GM21619 (cell line): Measurements from ENCODE around the gene ZNF490.
A peak's percentile ranks its signal among the peaks of the same experiment; 100 is the strongest.
"Not testable (repeated sequence)": the region's sequence is repeated elsewhere in the genome, so short reads cannot be mapped to it uniquely, and the experiment has no call there.

Experiments
- ATAC-seq: cut with Tn5 transposase; IDR thresholded peaks from one replicate; pipeline ENCODE4 v1.9.1; 2021; ENCODE audit not compliant: unreplicated experiment

ZNF490 gene

DNA sequence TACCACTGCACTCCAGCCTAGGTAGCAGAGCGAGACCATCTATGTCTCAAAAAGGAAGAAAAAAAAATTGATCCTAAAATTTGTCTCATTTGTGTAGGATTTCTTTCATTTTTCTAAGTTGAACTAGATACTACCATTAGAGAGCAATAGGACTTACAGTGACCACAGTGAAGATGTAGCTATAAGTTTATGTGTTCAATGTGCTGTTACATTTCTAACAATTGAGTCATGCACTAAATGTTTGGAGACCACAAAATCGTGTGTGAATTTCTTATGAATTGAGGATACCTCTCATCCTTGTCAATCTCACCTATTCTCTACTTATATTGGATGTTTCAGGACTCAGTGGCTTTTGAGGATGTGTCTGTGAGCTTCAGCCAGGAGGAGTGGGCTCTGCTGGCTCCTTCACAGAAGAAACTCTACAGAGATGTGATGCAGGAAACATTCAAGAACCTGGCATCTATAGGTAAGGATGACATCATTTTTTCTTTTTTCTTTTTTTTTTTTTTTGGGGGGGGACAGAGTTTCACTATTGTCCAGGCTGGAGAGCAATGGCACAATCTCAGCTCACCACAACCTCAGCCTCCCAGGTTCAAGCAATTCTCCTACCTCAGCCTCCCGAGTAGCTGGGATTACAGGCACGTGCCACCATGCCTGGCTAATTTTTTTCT, 12.9 kb upstream of the ZNF490 start:
- ATAC-seq, result no peak

DNA sequence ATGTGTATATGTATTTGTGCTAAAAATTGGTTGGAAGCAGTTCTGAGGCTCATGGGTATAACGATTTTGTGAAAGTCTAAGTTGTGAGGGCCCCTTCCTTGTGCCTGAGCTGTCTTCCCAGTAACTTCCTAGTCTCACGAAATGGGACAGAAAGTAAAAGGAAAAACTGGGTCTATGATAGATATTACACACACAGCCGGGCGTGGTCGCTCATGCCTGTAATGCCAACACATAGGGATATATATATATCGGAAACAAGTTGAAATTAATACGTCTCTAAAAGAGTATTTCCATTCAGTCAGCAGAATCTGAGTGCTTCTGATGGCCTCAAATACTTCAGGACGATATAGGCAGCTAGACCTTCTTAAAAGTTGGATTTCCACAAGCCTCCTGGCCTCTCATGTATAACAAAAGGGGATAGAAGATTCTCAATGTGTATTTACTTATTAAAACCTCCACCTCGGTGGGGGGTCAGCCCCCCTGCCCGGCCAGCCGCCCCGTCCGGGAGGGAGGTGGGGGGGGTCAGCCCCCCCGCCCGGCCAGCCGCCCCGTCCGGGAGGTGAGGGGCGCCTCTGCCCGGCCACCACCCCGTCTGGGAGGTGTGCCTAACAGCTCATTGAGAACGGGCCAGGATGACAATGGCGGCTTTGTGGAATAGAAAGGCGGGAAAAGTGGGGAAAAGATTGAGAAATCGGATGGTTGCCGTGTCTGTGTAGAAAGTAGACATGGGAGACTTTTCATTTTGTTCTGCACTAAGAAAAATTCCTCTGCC, 10.8 kb upstream of the ZNF490 start:
- ATAC-seq, result not testable (repeated sequence)

DNA sequence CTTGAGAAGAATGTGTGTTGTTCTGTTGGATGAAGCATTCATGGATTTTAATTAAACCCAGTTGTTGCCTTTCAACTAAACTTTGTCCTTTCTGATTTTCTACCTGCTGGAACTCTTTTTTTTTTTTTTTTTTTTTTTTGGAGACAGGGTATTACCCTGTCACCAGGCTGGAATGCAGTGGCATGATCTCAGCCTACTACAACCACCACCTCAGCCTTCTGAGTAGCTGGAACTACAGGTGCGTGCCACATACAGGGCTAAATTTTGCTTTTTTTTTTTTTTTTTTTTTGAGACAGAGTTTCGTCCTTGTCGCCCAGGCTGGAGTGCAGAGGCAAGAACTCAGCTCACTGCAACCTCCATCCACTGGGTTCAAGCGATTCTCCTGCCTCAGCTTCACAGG, 7.0 kb upstream of the ZNF490 start:
- ATAC-seq, result no peak

- no peak for ATAC-seq
These were observed 717 bp upstream of the ZNF490 start for GRCh38 chr19:12611361-12611699.

DNA sequence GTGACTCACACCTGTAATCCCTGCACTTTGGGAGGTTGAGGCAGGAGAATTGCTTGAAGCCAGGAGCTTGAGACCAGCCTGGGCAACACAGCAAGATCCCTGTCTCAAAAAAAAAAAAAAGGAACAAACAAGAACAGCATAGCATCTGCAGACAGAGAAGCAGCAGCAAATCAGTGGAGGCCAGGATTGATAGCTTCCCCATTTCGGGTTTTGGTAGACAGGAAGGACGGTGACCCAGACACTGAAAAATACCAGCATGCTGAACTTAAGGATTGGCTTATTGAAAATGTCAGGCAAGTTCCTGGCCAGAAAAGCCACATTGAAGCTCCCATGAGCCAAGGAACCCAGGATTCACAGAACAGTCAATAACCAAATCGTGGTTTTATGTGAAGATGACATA, 3.0 kb downstream of the ZNF490 start:
- ATAC-seq, result no peak

GRCh38 chr19:12606796-12607195, 3.8 kb downstream of the ZNF490 start:
- ATAC-seq, result no peak

- ATAC-seq, result peak; percentile 53
These were observed 6.9 kb downstream of the ZNF490 start for GRCh38 chr19:12603714-12604113.

DNA sequence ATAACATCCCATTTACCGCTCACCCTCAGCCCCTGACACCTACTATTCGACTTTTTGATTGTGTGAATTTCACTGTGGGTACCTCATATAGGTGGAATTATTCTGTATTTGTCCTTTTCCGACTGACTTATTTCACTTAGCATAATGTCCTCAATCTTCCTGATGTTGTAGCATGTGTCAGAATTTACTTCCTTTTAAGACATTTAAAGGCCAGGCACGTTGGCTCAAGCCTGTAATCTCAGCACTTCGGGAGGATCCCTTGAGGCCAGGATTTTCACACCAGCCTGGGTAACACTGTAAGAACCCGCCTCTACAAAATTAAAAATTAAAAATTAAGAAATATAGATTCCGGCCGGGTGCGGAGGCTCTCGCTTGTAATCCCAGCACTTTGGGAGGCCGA, 13.0 kb downstream of the ZNF490 start:
- ATAC-seq, result no peak

GRCh38 chr19:12596927-12597548, 13.6 kb downstream of the ZNF490 start:
- ATAC-seq, result no peak

GRCh38 chr19:12596485-12596884, 14.1 kb downstream of the ZNF490 start:
- ATAC-seq, result no peak

GRCh38 chr19:12581100-12581499, 29.5 kb downstream of the ZNF490 start:
- no peak for ATAC-seq

DNA sequence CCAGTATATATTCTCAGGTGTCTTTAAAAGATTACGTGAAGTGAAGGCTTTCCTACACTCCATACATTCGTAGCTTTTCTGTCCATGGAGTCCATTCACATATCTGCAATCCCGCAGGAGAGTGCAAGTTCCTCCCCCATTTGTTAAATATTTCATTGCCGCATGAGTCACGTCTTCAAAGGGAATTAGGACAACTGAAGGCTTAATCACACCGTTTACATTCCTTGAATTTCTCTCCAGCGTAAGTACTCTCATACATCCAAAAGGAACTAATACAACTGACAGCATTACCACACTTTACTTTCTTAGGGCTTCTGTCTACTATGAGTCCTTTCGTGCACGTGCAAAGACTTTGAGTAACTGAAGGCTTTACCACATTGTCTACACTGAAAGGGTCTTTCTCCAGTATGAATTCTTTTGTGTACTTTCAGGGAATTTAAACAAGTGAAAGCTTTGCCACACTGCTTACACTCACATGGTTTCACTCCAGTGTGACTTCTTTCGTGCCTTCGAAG, 30.4 kb downstream of the ZNF490 start:
- ATAC-seq, result no peak

GRCh38 chr19:12578641-12579040, 32.0 kb downstream of the ZNF490 start:
- ATAC-seq, result no peak

DNA sequence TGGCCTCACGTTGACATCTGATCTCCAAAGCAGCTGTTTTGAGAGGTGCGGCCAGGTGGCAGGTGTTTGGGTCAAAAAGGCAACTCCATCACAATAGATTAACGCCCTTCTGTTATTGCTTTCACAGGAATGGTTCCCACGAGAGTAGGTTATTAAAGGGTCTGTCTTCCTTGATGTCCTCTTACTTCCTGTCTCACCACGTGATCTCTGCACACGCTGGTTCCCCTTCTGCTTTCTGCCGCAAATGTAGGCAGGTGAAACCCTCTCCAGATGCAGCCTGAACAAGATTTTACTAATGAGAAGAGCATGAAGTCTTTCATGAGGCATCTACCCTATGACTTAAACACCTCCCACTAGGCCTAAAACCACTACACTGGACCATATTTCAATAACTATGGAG, 36.6 kb downstream of the ZNF490 start:
- no peak for ATAC-seq

DNA sequence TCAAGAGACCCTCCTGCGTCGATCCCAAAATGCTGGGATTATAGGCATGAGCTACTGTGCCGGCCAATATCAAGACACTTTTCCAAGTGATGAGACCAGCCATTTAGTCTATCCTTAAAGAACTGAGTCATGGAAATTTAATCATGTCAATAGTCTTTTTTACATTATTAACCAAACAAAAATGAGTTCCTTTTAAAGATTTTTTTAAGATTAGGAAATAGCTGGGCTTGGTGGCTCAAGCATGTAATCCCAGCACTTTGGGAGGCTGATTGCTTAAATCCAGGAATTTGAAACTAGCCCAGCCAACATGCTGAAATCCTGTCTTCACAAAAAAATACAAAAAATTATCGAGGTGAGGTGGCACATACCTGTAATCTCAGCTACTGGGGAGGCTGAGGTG, 42.7 kb downstream of the ZNF490 start:
- no peak for ATAC-seq

DNA sequence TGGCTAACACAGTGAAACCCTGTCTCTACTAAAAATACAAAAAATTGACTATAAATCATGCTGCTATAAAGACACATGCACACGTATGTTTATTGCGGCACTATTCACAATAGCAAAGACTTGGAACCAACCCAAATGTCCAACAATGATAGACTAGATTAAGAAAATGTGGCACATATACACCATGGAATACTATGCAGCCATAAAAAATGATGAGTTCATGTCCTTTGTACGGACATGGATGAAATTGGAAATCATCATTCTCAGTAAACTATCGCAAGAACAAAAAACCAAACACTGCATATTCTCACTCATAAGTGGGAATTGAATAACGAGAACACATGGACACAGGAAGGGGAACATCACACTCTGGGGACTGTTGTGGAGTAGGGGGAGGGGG, 44.2 kb downstream of the ZNF490 start:
- ATAC-seq, result not testable (repeated sequence)

DNA sequence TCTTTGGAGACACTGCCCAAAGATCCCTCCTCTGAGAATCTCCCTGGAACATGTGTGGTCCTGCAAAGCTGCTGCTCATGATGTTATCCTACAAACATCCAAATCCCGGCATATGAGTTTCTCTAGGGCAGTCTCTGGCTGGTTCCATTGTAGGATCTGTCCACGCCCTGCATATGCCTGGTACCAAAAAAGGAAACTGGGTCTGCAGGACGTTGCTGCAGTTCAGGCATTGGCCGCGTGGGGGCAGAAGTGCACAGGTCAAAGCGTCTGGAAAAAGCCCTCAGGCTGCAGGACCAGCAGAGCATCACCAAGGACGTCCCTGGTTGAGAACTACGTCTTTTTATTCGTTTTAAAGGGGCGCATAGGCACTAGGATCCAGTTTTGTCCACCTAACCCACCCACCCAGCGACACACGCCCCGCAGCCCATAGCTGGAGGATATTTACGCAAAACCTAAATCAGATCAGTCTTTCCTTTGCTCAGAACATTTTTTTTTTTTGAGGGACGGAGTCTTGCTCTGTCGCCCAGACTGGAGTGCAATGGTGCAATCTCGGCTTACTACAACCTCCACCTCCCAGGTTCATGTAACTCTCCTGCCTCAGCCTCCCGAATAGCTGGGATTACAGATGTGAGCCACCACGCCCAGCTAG, 46.5 kb downstream of the ZNF490 start:
- ATAC-seq, result no peak

- no peak for ATAC-seq
These were observed 55.1 kb downstream of the ZNF490 start for GRCh38 chr19:12555456-12555930.

- ATAC-seq, result peak; percentile 94
These were observed 59.4 kb downstream of the ZNF490 start, which contains the start of gene ZNF564 for GRCh38 chr19:12551060-12551832. ZNF564 (minus strand) TSS chr19:12551482; CDS start chr19:12551332, 150 bp downstream.

- ATAC-seq, result no peak
These were observed 63.7 kb downstream of the ZNF490 start for GRCh38 chr19:12546903-12547302.

- ATAC-seq, result no peak
These were observed 64.5 kb downstream of the ZNF490 start for GRCh38 chr19:12546068-12546467.
